HG03159 (cell line): ENCODE data around the gene SPRN.

Experiments used
- ATAC-seq: cut with Tn5 transposase; IDR thresholded peaks from one replicate; pipeline ENCODE4 v1.9.1; 2021; ENCODE audit warnings: mild to moderate bottlenecking, moderate library complexity; ENCODE audit not compliant: unreplicated experiment

SPRN gene

GRCh38 chr10:133457100-133457841, 32.8 kb upstream of the SPRN start:
- no peak for ATAC-seq

GRCh38 chr10:133456041-133456951, 31.9 kb upstream of the SPRN start:
- ATAC-seq: no peak

GRCh38 chr10:133455611-133456031, 31.2 kb upstream of the SPRN start:
- no peak for ATAC-seq

GRCh38 chr10:133455196-133455595, 30.8 kb upstream of the SPRN start:
- ATAC-seq: no peak

GRCh38 chr10:133454204-133454893, 29.9 kb upstream of the SPRN start:
- no peak for ATAC-seq

GRCh38 chr10:133453516-133454203, 29.2 kb upstream of the SPRN start, which contains the start of gene SCART1:
Gene SCART1, plus strand, starts transcription at chr10:133453945. Its CDS starts 53 bp downstream, at chr10:133453998.
- no peak for ATAC-seq

GRCh38 chr10:133452453-133452852, 28.0 kb upstream of the SPRN start:
- no peak for ATAC-seq

GRCh38 chr10:133451346-133451745, 26.9 kb upstream of the SPRN start:
- ATAC-seq: no peak

GRCh38 chr10:133448120-133448519, 23.7 kb upstream of the SPRN start:
- ATAC-seq: no peak

- no peak for ATAC-seq
Observed at GRCh38 chr10:133446979-133447378, 22.6 kb upstream of the SPRN start.

GRCh38 chr10:133445751-133446708, 21.6 kb upstream of the SPRN start:
- ATAC-seq: no peak

- ATAC-seq: no peak
Observed at GRCh38 chr10:133445268-133445732, 20.9 kb upstream of the SPRN start.

GRCh38 chr10:133444342-133445267, 20.2 kb upstream of the SPRN start:
- ATAC-seq: no peak

- no peak for ATAC-seq
Observed at GRCh38 chr10:133442967-133443924, 18.8 kb upstream of the SPRN start.

- no peak for ATAC-seq
Observed at GRCh38 chr10:133442191-133442966, 18.0 kb upstream of the SPRN start.

GRCh38 chr10:133441780-133442179, 17.4 kb upstream of the SPRN start:
- ATAC-seq: no peak
